ENCODE data around the gene ZIC4. TPM values are rescaled to one million over a fixed set of nuclear protein-coding genes. Genes with fewer than 3 reads are reported as not detected.

Gene ZIC4
- total RNA-seq, 2 donors from 2014 or later = not detected

GRCh38 chr3:147387885-147388699, 18.3 kb downstream of the ZIC4 start:
- Histone ChIP-seq H3K27ac (no peak overlapping the region), H3K4me1 (replicated peaks) (no peaks in the 10 kb centered on the region), H3K9me3 (no peaks in the 10 kb centered on the region), H3K4me3 (no peak overlapping the region), H3K36me3 (no peaks in the 10 kb centered on the region), H3K27me3 (replicated peaks; ENCODE audit: insufficient read depth) (peaks cover 71% of the 10 kb centered on the region)
- WGBS = 6% methylated on average over 36 of the region's 36 CpGs
- no peak for TF ChIP-seq CTCF (IDR thresholded peaks at IDR 0.05)
- intact Hi-C loops (cut with DNase I) = no loop called here
- no peak for DNase-seq (ENCODE audit: low spot score)

- H3K4me1 ChIP-seq (replicated peaks) = no peaks in the 10 kb centered on the region
- TF ChIP-seq CTCF (IDR thresholded peaks at IDR 0.05) (no peak), POLR2AphosphoS5 (IDR thresholded peaks at IDR 0.05) (no peak), POLR2A (IDR thresholded peaks at IDR 0.05) (no peak)
- no peaks in the 10 kb centered on the region for H3K9me3 ChIP-seq
- H3K4me3 ChIP-seq = no peak overlapping the region
- no peaks in the 10 kb centered on the region for H3K36me3 ChIP-seq
- no peak overlapping the region for H3K27ac ChIP-seq
- intact Hi-C loops (cut with DNase I) = no loop called here
- 3% methylated on average over 10 of the region's 10 CpGs for WGBS
- no peak for DNase-seq (ENCODE audit: low spot score)
- H3K27me3 ChIP-seq (replicated peaks; ENCODE audit: insufficient read depth) = peaks cover 71% of the 10 kb centered on the region
Observed at GRCh38 chr3:147387291-147387884, 19.0 kb downstream of the ZIC4 start.

- WGBS = 9% methylated on average over 23 of the region's 23 CpGs
- TF ChIP-seq CTCF (IDR thresholded peaks at IDR 0.05) = no peak
- TF ChIP-seq POLR2AphosphoS5 (IDR thresholded peaks at IDR 0.05) = no peak
- TF ChIP-seq POLR2A (IDR thresholded peaks at IDR 0.05) = no peak
- no peak overlapping the region for H3K4me3 ChIP-seq
- H3K36me3 ChIP-seq = no peaks in the 10 kb centered on the region
- DNase-seq (ENCODE audit: low spot score) = no peak
- peaks cover 61% of the 10 kb centered on the region for H3K27me3 ChIP-seq (replicated peaks; ENCODE audit: insufficient read depth)
- no peaks in the 10 kb centered on the region for H3K4me1 ChIP-seq (replicated peaks)
- no peaks in the 10 kb centered on the region for H3K9me3 ChIP-seq
- intact Hi-C loops (cut with DNase I) = no loop called here
- H3K27ac ChIP-seq = no peak overlapping the region
Observed at GRCh38 chr3:147385059-147386012, 21.0 kb downstream of the ZIC4 start.

GRCh38 chr3:147384210-147385058, 21.9 kb downstream of the ZIC4 start:
- intact Hi-C loops (cut with DNase I) = no loop called here
- no peak overlapping the region for H3K4me3 ChIP-seq
- 8% methylated on average over 27 of the region's 27 CpGs for WGBS
- H3K27ac ChIP-seq = no peak overlapping the region
- H3K9me3 ChIP-seq = no peaks in the 10 kb centered on the region
- no peak for DNase-seq (ENCODE audit: low spot score)
- H3K4me1 ChIP-seq (replicated peaks) = no peaks in the 10 kb centered on the region
- TF ChIP-seq POLR2A (IDR thresholded peaks at IDR 0.05) (no peak), CTCF (IDR thresholded peaks at IDR 0.05) (no peak), POLR2AphosphoS5 (IDR thresholded peaks at IDR 0.05) (no peak)
- no peaks in the 10 kb centered on the region for H3K36me3 ChIP-seq
- H3K27me3 ChIP-seq (replicated peaks; ENCODE audit: insufficient read depth) = peaks cover 58% of the 10 kb centered on the region

Data from prostate gland (tissue), 2 donors.